Vagina (tissue), 2 donors: ENCODE data around the gene TPH2. TPM values are rescaled to one million over a fixed set of nuclear protein-coding genes. Genes with fewer than 3 reads are reported as not detected.

Experiments
- DNase-seq, 2 donors: peaks; one replicate each; pipeline ENCODE4 v3.0.0-alpha.2; 2017; ENCODE audit errors: extremely low spot score in 2 of 2
- H3K27ac ChIP-seq: fragments of 200-600 bp; sonication (generic); one replicate; pipeline ENCODE4 v1.5.1; 2019
- H3K27me3 ChIP-seq: fragments of 200-600 bp; sonication (generic); one replicate; pipeline ENCODE4 v1.5.1; 2019
- H3K36me3 ChIP-seq, 2 donors: fragments of 200-600 bp; sonication (generic); one replicate each; pipeline ENCODE4 v1.5.1; 2017 to 2019
- H3K4me1 ChIP-seq: fragments of 200-600 bp; sonication (generic); one replicate; pipeline ENCODE4 v1.5.1; 2019
- H3K4me3 ChIP-seq, 2 donors: fragments of 200-600 bp; sonication (generic); 1 replicate in 1 of 2; 2 replicates in 1 of 2; pipeline ENCODE4 v1.5.1; 2016 to 2019
- H3K9me3 ChIP-seq: fragments of 200-600 bp; sonication (generic); one replicate; pipeline ENCODE4 v1.5.1; 2019
- CTCF ChIP-seq, 3 experiments: fragments of 450-650 bp in 2 of 3; fragments of 200-600 bp in 1 of 3; sonication (generic) in 1 of 3; IDR thresholded peaks; one replicate each; pipeline ENCODE4 v1.5.1; 2017 to 2019; ENCODE audit warnings: antibody characterized with exemption in 3 of 3, mild to moderate bottlenecking in 2 of 3, moderate library complexity in 2 of 3
- POLR2A ChIP-seq, 2 donors: fragments of 450-650 bp; IDR thresholded peaks; one replicate each; pipeline ENCODE4 v1.6.1; 2017; ENCODE audit warnings: antibody characterized with exemption in 2 of 2, mild to moderate bottlenecking in 2 of 2, moderate library complexity in 2 of 2
- POLR2AphosphoS5 ChIP-seq, 2 donors: sonication (generic); formaldehyde crosslinking; IDR thresholded peaks; one replicate each; pipeline ENCODE4 v1.9.0; 2017; ENCODE audit warnings: antibody characterized with exemption in 2 of 2, mild to moderate bottlenecking in 2 of 2, low read depth in 1 of 2; ENCODE audit not compliant: insufficient read depth in 1 of 2
- intact Hi-C: fragments of 100-400 bp; cut with DNase I; formaldehyde crosslinking; loops from one replicate; pipeline ENCODE4 v1.15.1; 2023
- total RNA-seq: library from RNA; depleted of rRNA; stranded (reverse); fragments of >200 nt; gene quantifications from one replicate; pipeline ENCODE4 v1.2.3, GENCODE V29; 2016

The TPH2 gene
- total RNA-seq, 1 donor from 2014 or later, result not detected

DNA sequence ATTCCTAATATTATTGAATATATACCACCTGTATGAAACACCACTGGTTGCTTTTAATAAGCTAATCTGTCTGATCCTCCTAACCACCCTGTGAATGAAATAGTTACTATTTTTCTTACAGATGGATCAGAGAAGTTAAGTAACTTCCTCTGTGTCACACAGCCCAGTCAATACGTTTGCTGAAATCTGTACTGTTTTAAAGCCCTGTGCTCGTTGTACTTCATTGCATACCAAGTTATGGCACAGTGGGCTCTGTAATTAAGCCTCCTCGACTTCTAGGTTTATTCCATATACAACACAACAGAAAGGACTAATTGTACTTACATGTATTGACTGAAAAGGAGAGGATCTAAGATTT lies 137.9 kb downstream of the TPH2 start:
- H3K9me3 ChIP-seq, result no peaks in the 10 kb centered on the region
- H3K4me1 ChIP-seq, result no peaks in the 10 kb centered on the region
- TF ChIP-seq POLR2A (IDR thresholded peaks at IDR 0.05), result no peak
- TF ChIP-seq POLR2AphosphoS5 (IDR thresholded peaks at IDR 0.05; ENCODE audit: insufficient read depth in 1 of 2, low read depth in 1 of 2), result no peak
- TF ChIP-seq CTCF (IDR thresholded peaks at IDR 0.05), result no peak
- H3K27ac ChIP-seq, result no peak overlapping the region
- no peak overlapping the region for H3K4me3 ChIP-seq
- H3K27me3 ChIP-seq, result no peaks in the 10 kb centered on the region
- DNase-seq, result no peak
- H3K36me3 ChIP-seq, result no peaks in the 10 kb centered on the region
- intact Hi-C loops, result no loop called here

- no peak for TF ChIP-seq POLR2A (IDR thresholded peaks at IDR 0.05)
- no peaks in the 10 kb centered on the region for H3K4me1 ChIP-seq
- H3K27me3 ChIP-seq, result no peaks in the 10 kb centered on the region
- H3K9me3 ChIP-seq, result no peaks in the 10 kb centered on the region
- no peak for DNase-seq
- H3K27ac ChIP-seq, result no peak overlapping the region
- H3K36me3 ChIP-seq, result no peaks in the 10 kb centered on the region
- intact Hi-C loops, result no loop called here
- H3K4me3 ChIP-seq, result no peak overlapping the region
These were observed 138.6 kb downstream of the TPH2 start for GRCh38 chr12:72077111-72077820.

- Histone ChIP-seq H3K27ac (no peak overlapping the region), H3K9me3 (no peaks in the 10 kb centered on the region), H3K4me1 (no peaks in the 10 kb centered on the region), H3K36me3 (no peaks in the 10 kb centered on the region), H3K27me3 (no peaks in the 10 kb centered on the region), H3K4me3 (no peak overlapping the region)
- no peak for TF ChIP-seq CTCF (IDR thresholded peaks at IDR 0.05)
- no peak for TF ChIP-seq POLR2A (IDR thresholded peaks at IDR 0.05)
- no peak for TF ChIP-seq POLR2AphosphoS5 (IDR thresholded peaks at IDR 0.05; ENCODE audit: insufficient read depth in 1 of 2, low read depth in 1 of 2)
- intact Hi-C loops, result no loop called here
- no peak for DNase-seq
These were observed 143.1 kb downstream of the TPH2 start for GRCh38 chr12:72081777-72082176.

Other genes starting within 250 kb of the TPH2 start
- gene RAB21, start 184.0 kb upstream of the TPH2 start, total RNA-seq, result 21.1 TPM
- 40.5 TPM for gene TBC1D15, start 99.1 kb upstream of the TPH2 start, total RNA-seq